Kidney glomerular epithelial cell (primary cell): ENCODE results near the gene AMT.
"Not testable (repeated sequence)": the region's sequence is repeated elsewhere in the genome, so short reads cannot be mapped to it uniquely, and the experiment has no call there.

Source experiments
- DNase-seq: peaks from one replicate; lab custom pipeline; 2025; lab: John Stamatoyannopoulos, UW

Gene AMT

GRCh38 chr3:49424816-49425215, 2.5 kb upstream of the AMT start:
- no peak for DNase-seq

DNA sequence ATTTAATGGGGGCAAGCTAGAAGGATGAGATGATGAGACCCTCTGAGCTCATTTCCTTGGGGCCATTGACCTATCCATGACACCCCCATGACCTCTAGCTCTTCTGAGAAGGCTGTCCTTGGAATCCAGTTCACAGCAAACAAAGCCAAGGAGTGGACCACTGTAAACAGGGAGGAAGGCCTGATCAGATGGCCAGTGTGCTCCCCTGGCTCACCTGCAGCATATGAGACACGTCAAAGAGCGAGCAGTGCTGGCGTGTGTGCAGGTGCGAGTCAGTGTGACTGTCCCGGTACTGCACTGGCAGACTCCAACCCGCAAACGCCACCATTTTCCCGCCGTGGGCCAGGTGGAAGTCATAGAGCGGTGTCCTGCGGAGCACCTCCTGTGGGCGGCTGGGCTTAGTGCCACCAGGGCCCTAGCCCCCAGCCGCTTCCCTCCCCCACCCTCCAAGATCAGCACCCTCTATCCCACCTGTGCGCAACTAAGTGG, 339 bp downstream of the AMT start:
- DNase-seq, result no peak

GRCh38 chr3:49417516-49418120, 4.7 kb downstream of the AMT start:
- DNase-seq, result no peak

DNA sequence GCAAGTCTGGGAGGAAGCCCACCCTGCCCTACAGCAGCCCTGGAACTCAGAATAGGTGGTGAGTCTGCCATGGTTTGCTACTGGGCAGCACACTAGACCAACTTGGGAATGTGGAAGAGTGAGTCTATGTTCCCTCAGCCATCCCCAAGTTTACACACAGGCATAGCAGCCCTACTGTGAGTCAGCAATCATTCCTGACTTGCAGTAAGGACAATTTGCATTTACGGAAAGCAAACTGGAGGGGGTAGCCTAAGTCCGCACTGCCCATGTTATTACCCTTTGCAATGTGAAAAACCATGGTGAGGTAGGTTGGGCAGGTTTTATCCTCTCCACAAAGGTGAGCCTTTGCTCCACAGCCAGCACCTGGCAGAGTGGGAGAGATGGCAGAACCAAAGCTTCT, 5.4 kb downstream of the AMT start:
- no peak for DNase-seq

GRCh38 chr3:49415931-49416601, 6.2 kb downstream of the AMT start:
- no peak for DNase-seq

DNA sequence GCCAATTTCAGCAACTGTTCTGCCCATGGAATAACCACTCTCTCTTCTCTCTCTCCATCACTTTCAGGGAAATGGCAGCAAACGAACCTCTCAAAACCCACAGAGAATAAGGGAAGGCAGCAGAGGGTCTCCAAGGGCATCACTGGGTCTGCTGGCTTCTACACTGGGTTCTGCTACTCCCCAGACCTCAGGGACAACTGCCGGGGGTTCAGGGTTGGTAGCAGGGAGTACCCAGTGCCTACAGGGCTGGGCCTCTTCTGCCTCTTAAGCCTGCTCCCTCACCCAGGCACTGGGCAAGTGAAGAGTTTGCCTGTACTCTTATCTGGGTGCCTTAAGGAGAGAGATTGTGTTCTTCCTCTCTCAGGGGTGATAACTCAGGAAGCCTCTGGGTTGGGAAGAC, 7.5 kb downstream of the AMT start:
- DNase-seq, result no peak

DNA sequence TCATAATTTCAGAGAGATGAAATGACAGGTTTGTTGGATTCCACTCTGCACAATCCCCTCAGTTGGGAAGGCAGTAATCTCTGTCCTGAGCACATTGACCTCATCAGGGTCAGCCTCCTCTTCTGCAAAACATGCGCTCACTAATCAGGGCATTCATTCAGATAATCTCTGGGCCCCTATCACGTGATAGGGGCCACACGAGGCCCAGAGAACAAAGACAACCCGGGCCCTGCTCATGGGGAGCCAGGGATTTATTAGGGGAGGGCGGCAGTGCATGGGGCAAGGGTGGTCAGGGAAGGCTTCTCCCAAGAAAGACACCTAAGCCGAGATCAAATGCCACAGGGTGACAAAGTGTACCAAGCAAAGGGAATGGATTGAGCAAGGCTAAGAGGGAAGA, 8.9 kb downstream of the AMT start:
- DNase-seq, result no peak

GRCh38 chr3:49412632-49413337, 9.5 kb downstream of the AMT start:
- no peak for DNase-seq

GRCh38 chr3:49411968-49412631, 10.2 kb downstream of the AMT start, which contains the start of the genes RHOA and TCTA:
Gene RHOA (minus strand): TSS chr3:49411976. CDS start chr3:49375589, 36,387 bp downstream.
Gene TCTA (plus strand): TSS chr3:49412423. CDS start chr3:49412427, 4 bp downstream.
- peak; percentile 99 for DNase-seq

GRCh38 chr3:49411535-49411967, 10.7 kb downstream of the AMT start:
- no peak for DNase-seq

GRCh38 chr3:49410846-49411534, 11.3 kb downstream of the AMT start:
- no peak for DNase-seq

DNA sequence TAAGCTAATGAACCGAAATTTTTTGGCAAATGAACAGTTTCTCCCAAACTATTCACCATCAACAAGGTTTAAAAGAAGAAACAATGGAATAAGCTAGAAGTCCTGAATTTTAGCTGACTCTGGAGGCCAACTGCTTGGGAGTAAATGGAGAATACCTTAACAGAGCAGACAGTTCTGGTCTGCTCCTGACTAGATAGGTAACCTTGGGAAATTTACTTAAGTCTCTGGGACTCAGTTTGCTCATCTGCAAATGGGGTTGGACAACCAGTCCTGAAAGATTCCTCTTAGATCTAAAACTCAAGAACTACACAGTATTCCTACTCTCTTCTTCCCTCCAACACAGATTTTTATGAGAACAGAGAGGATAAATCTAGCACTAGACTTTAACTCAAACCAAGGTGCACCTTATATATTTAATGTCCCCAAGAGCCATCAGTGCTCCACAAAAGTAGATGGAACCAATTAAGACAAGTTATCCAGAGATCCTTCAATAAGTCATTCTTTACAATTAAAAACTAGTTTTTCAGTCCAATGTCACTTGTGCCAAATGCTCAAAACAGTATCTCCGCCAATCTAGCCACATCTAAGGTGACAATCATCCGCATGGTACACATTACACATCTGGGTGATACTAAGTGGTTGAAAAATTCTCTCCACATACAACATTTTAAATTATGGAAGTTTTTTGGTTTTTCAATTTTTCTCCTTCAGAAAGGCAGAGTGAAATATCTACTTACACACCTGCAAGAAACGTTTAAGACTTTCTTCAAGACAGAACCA, 12.0 kb downstream of the AMT start:
- DNase-seq, result no peak

DNA sequence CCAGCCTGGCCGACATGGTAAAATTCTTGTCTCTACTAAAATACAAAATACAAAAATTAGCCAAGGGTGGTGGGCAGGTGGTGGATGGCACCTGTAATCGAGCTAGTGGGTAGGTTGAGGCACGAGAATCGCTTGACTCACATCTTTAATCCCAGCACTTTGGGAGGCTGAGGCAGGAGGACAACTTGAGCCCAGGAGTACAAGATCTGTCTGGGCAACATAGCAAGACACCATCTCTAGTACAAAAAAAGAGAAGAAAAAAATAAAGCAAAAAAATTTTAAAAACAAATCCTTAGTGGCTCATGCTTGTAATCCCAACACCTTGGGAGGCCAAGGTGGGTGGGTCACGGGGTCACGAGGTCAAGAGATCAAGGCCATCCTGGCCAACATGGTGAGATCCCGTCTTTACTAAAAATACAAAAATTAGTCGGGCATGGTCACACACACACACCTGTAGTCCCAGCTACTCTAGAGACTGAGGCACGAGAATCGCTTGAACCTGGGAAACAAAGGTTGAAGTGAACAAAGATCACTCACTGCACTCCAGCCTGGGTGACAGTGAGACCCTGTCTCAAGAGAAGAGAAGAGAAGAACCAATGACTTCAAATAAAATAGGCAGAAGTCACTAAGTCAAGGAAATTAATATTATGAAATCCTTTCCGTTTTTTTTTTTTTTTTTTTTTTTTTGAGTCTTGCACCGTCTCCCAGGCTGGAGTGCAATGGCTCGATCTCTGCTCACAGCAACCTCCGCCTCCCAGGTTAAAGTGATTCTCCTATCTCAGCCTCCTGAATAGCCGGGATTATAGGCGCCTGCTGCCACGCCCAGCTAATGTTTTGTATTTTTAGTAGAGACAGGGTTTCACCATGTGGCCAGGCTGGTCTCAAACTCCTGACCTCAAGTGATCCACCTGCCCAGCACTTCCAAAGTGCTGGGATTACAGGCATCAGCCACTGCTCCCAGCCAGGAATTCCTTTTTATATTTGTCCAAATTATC, 15.4 kb downstream of the AMT start:
- DNase-seq, result no peak

- not testable (repeated sequence) for DNase-seq
Observed at GRCh38 chr3:49405570-49405969, 16.7 kb downstream of the AMT start.

DNA sequence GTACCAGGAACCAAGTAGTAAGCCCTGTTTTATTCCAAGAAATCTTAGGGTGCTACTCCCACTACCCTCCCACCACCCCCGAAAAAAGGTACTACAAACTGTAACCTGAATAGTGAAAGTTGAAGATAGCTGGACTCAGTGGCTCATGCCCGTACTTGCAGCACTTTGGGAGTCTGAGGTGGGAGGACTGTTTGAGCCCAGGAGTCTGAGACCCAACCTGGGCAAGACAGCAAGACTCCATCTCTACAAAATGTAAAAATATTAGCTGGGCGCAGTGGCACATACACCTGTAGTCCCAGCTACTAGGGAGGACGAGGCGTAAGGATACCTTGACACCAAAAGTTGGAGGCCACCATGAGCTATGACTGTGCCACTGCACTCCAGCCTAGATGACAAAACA, 18.4 kb downstream of the AMT start:
- DNase-seq, result no peak

DNA sequence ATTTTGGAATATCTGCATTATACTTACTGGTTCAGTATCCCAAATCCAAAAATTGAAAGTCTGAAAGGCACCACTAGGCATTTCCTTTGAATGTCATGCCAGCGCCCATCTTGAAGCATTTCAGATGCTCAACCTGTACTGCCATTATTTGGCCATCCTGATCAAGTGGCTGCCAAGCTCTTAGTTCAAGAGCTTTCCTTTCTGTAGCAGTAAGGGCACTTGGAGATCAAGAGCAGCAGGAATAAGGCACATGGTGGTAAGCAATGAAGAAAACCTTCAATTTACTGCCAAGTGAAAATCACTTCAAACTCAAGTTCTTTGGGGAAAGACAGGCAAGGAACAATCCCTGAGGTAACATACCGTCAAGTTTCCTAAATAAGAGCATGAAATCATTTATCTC, 20.5 kb downstream of the AMT start:
- no peak for DNase-seq

- DNase-seq, result no peak
Observed at GRCh38 chr3:49399461-49399860, 22.8 kb downstream of the AMT start.

DNA sequence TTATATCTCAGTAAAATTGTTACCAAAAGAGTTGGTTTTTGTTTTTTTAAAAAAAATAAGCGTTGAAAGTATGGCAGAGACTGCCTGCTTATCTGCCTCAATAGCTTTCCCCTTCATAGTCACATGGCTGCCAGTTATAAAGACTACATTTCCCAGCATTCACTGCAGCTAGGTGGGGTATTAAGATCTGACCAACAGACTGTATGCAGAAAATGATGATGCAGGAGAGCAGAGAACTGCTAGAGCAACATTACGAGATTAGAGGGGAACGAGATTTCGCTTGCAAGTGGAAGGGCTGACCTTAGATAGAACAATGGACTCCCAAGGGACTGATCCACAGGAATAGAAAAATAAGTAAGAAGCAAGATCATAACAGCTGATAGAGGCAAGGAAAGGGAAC, 24.8 kb downstream of the AMT start:
- DNase-seq, result no peak

DNA sequence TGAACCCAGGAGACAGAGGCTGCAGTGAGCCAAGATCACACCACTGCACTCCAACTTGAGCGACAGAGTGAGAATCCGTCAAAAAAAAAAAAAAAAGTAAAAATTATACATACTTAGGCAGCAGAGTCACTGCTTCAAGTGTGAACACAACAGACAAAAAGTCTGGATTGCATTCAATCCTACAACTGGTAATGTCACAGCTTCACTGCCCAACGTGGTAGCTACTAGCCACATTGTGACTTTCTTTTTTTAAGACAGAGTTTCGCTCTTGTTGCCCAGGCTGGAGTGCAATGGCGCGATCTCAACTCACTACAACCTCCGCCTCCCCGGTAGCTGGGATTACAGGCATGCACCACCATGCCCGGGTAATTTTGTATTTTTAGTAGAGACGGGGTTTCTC, 31.0 kb downstream of the AMT start:
- not testable (repeated sequence) for DNase-seq

GRCh38 chr3:49389297-49389696, 33.0 kb downstream of the AMT start:
- no peak for DNase-seq
